BJ (cell line): Measurements from ENCODE around the gene ACOXL. TPM values are rescaled to one million over a fixed set of nuclear protein-coding genes. Genes with fewer than 3 reads are reported as not detected.

ENCODE experiments used
- CTCF ChIA-PET: fragments of 350-600 bp; formaldehyde crosslinking; extraction: SDS; loops from one replicate; lab custom pipeline; 2021; ENCODE audit warnings: antibody characterized with exemption, inconsistent platforms; lab: Yijun Ruan, JAX
- POLR2A ChIA-PET: fragments of 300-600 bp; sonication (Branson Sonifier 250); formaldehyde crosslinking; extraction: SDS; loops from one replicate; lab custom pipeline; 2021; ENCODE audit warnings: antibody characterized with exemption; lab: Charles Lee
- DNase-seq: peaks from one replicate; pipeline ENCODE4 v3.0.0-alpha.2; 2011; ENCODE audit warnings: low read depth
- H3K27me3 ChIP-seq: 2 replicates; pipeline ENCODE4 v1.6.0; 2011; ENCODE audit warnings: low read length; ENCODE audit not compliant: control insufficient read depth, insufficient read depth
- H3K36me3 ChIP-seq: 2 replicates; pipeline ENCODE4 v1.5.1; 2011; ENCODE audit warnings: low read length; ENCODE audit not compliant: control insufficient read depth, insufficient read depth
- H3K4me3 ChIP-seq: 2 replicates; pipeline ENCODE4 v1.5.1; 2011; ENCODE audit warnings: low read depth, mild to moderate bottlenecking, control low read depth, low read length
- CTCF ChIP-seq: IDR thresholded peaks from 2 replicates; pipeline ENCODE4 v1.5.1; 2011; ENCODE audit warnings: low read depth, mild to moderate bottlenecking, control low read depth, inconsistent platforms, low read length, moderate library complexity; ENCODE audit not compliant: insufficient read depth
- polyA plus RNA-seq: library from polyadenylated mRNA; depleted of rRNA; stranded (reverse); fragments of >200 nt; gene quantifications from 2 replicates; pipeline ENCODE4 v1.2.3, GENCODE V29; 2011

The ACOXL gene
- polyA plus RNA-seq, 1 experiment = not detected

GRCh38 chr2:111128096-111128495 lies 395.7 kb downstream of the ACOXL start:
- ChIA-PET POLR2A (no interaction called here), CTCF (no interaction called here)
- TF ChIP-seq CTCF = no peak
- no peak for DNase-seq
- Histone ChIP-seq H3K27me3 (no peaks in the 10 kb centered on the region), H3K36me3 (no peaks in the 10 kb centered on the region), H3K4me3 (no peak overlapping the region)

- no peaks in the 10 kb centered on the region for H3K27me3 ChIP-seq
- DNase-seq = no peak
- ChIA-PET CTCF (interaction anchor here (1.4 kb wide), 2 partner anchors 13 to 16 kb away, joined by 3 to 6 read pairs; partner anchors contain the start of gene BCL2L11), POLR2A (no interaction called here)
- no peak overlapping the region for H3K4me3 ChIP-seq
- TF ChIP-seq CTCF = no peak
- H3K36me3 ChIP-seq = peaks cover 1% of the 10 kb centered on the region; the same call in 1 of the 2 replicates
Measured at GRCh38 chr2:111133603-111134002, 401.2 kb downstream of the ACOXL start.

GRCh38 chr2:111134055-111134454 lies 401.7 kb downstream of the ACOXL start:
- ChIA-PET CTCF (interaction anchor here (1.4 kb wide), 1 partner anchor 17 kb away, joined by 6 read pairs; no protein-coding TSS in a partner anchor), POLR2A (no interaction called here)
- no peak overlapping the region for H3K4me3 ChIP-seq

GRCh38 chr2:111135237-111135909 lies 403.0 kb downstream of the ACOXL start:
- CTCF ChIA-PET = interaction anchor here (1.3 kb wide), 1 partner anchor 9 kb away, joined by 3 read pairs; no protein-coding TSS in a partner anchor
- peaks cover 1% of the 10 kb centered on the region; the same call in 1 of the 2 replicates for H3K36me3 ChIP-seq
- TF ChIP-seq CTCF = no peak
- POLR2A ChIA-PET = no interaction called here
- H3K27me3 ChIP-seq = no peaks in the 10 kb centered on the region
- no peak for DNase-seq
- no peak overlapping the region for H3K4me3 ChIP-seq

More at GRCh38 chr2:111134055-111134454, 401.7 kb downstream of the ACOXL start:
- DNase-seq = no peak
- TF ChIP-seq CTCF = no peak
- peaks cover 1% of the 10 kb centered on the region; the same call in 1 of the 2 replicates for H3K36me3 ChIP-seq
- no peaks in the 10 kb centered on the region for H3K27me3 ChIP-seq

- ChIA-PET POLR2A (no interaction called here), CTCF (interaction anchor here (1.3 kb wide), 1 partner anchor 9 kb away, joined by 3 read pairs; no protein-coding TSS in a partner anchor)
- Histone ChIP-seq H3K27me3 (no peaks in the 10 kb centered on the region), H3K36me3 (peaks cover 1% of the 10 kb centered on the region; the same call in 1 of the 2 replicates), H3K4me3 (no peak overlapping the region)
- DNase-seq = no peak
- TF ChIP-seq CTCF = no peak
Measured at GRCh38 chr2:111135910-111136297, 403.5 kb downstream of the ACOXL start.
